ENCODE results near the gene TMEM11.
A peak's percentile ranks its signal among the peaks of the same experiment; 100 is the strongest.

TMEM11 gene

GRCh38 chr17:21214015-21214776 lies at the start of gene TMEM11:
Gene TMEM11, minus strand, starts transcription at chr17:21214161. Its CDS starts 9 bp downstream, at chr17:21214152.
- DNase-seq (ENCODE audit: low read depth): peak; percentile 92

- DNase-seq (ENCODE audit: low read depth): no peak
Observed at GRCh38 chr17:21263376-21263775, 49.4 kb upstream of the TMEM11 start.

GRCh38 chr17:21262259-21262993 lies 48.5 kb upstream of the TMEM11 start:
- DNase-seq (ENCODE audit: low read depth): no peak

GRCh38 chr17:21258593-21258992 lies 44.6 kb upstream of the TMEM11 start:
- DNase-seq (ENCODE audit: low read depth): no peak

- DNase-seq (ENCODE audit: low read depth): no peak
Observed at GRCh38 chr17:21253646-21254441, 39.9 kb upstream of the TMEM11 start.

GRCh38 chr17:21252796-21253645 lies 39.1 kb upstream of the TMEM11 start, which contains the start of gene NATD1:
Gene NATD1, minus strand, starts transcription at chr17:21253410. Its CDS starts 146 bp downstream, at chr17:21253264.
- DNase-seq (ENCODE audit: low read depth): peak; percentile 69

- no peak for DNase-seq (ENCODE audit: low read depth)
Observed at GRCh38 chr17:21252289-21252795, 38.4 kb upstream of the TMEM11 start.

GRCh38 chr17:21251337-21252010 lies 37.5 kb upstream of the TMEM11 start:
- DNase-seq (ENCODE audit: low read depth): no peak

- no peak for DNase-seq (ENCODE audit: low read depth)
Observed at GRCh38 chr17:21250854-21251253, 36.9 kb upstream of the TMEM11 start.

GRCh38 chr17:21249920-21250703 lies 36.2 kb upstream of the TMEM11 start:
- no peak for DNase-seq (ENCODE audit: low read depth)

- DNase-seq (ENCODE audit: low read depth): no peak
Observed at GRCh38 chr17:21249086-21249795, 35.3 kb upstream of the TMEM11 start.

GRCh38 chr17:21248500-21248899 lies 34.5 kb upstream of the TMEM11 start:
- no peak for DNase-seq (ENCODE audit: low read depth)

GRCh38 chr17:21247552-21248258 lies 33.7 kb upstream of the TMEM11 start:
- DNase-seq (ENCODE audit: low read depth): no peak

- DNase-seq (ENCODE audit: low read depth): no peak
Observed at GRCh38 chr17:21246698-21247097, 32.7 kb upstream of the TMEM11 start.

GRCh38 chr17:21245639-21246084 lies 31.7 kb upstream of the TMEM11 start:
- DNase-seq (ENCODE audit: low read depth): no peak

- no peak for DNase-seq (ENCODE audit: low read depth)
Observed at GRCh38 chr17:21243516-21244303, 29.7 kb upstream of the TMEM11 start.

- DNase-seq (ENCODE audit: low read depth): no peak
Observed at GRCh38 chr17:21242780-21243515, 29.0 kb upstream of the TMEM11 start.
